ENCODE data around the gene PHF2.

The PHF2 gene

GRCh38 chr9:93567271-93567959 lies 9.0 kb upstream of the PHF2 start:
- intact Hi-C loops (cut with DNase I): loop anchor here (5.0 to 10.0 kb wide), 2 partner anchors 100 to 413 kb away; no protein-coding TSS in a partner anchor
- DNase-seq: peak in 3 of 10 donors; percentile 28 to 89 (median 68)

- DNase-seq: peak in 1 of 10 donors; percentile 54
- intact Hi-C loops (cut with DNase I): loop anchor here (5.0 to 10.0 kb wide), 2 partner anchors 101 to 413 kb away; no protein-coding TSS in a partner anchor
Measured at GRCh38 chr9:93568169-93568568, 8.2 kb upstream of the PHF2 start.

- DNase-seq: no peak
- intact Hi-C loops (cut with DNase I): loop anchor here (5.0 to 10.0 kb wide), 3 partner anchors 102 to 475 kb away; partner anchors contain the start of gene CARD19
Measured at GRCh38 chr9:93569621-93570174, 6.7 kb upstream of the PHF2 start.

GRCh38 chr9:93572221-93572620 lies 4.2 kb upstream of the PHF2 start:
- DNase-seq: no peak
- intact Hi-C loops (cut with DNase I): loop anchor here (10.0 kb wide), 1 partner anchor 477 kb away; the partner anchor contains the start of gene CARD19

- DNase-seq: peak in 1 of 10 donors; percentile 29
- intact Hi-C loops (cut with DNase I): loop anchor here (10.0 kb wide), 1 partner anchor 478 kb away; the partner anchor contains the start of gene CARD19
Measured at GRCh38 chr9:93572636-93573515, 3.5 kb upstream of the PHF2 start.

GRCh38 chr9:93573516-93573828 lies 2.9 kb upstream of the PHF2 start:
- intact Hi-C loops (cut with DNase I): loop anchor here (10.0 kb wide), 1 partner anchor 479 kb away; the partner anchor contains the start of gene CARD19
- peak in 1 of 10 donors; percentile 28 for DNase-seq

GRCh38 chr9:93574091-93574899 lies 2.1 kb upstream of the PHF2 start:
- intact Hi-C loops (cut with DNase I): loop anchor here (10.0 kb wide), 1 partner anchor 479 kb away; the partner anchor contains the start of gene CARD19

GRCh38 chr9:93574900-93575795 lies 1.2 kb upstream of the PHF2 start:
- intact Hi-C loops (cut with DNase I): loop anchor here (10.0 kb wide), 1 partner anchor 480 kb away; the partner anchor contains the start of gene CARD19
- DNase-seq: peak in 2 of 10 donors; percentile 64 to 86

More at GRCh38 chr9:93574091-93574899, 2.1 kb upstream of the PHF2 start:
- DNase-seq: peak in 2 of 10 donors; percentile 37 to 82

- intact Hi-C loops (cut with DNase I): loop anchor here (10.0 kb wide), 1 partner anchor 481 kb away; the partner anchor contains the start of gene CARD19
- DNase-seq: peak in 5 of 10 donors; percentile 28 to 87 (median 38)
Measured at GRCh38 chr9:93575796-93576257, 557 bp upstream of the PHF2 start.

- intact Hi-C loops (cut with DNase I): loop anchor here (10.0 kb wide), 1 partner anchor 483 kb away; the partner anchor contains the start of gene CARD19
- peak in 2 of 10 donors; percentile 56 to 86 for DNase-seq
Measured at GRCh38 chr9:93577078-93577974, 942 bp downstream of the PHF2 start.

GRCh38 chr9:93577975-93578682 lies 1.7 kb downstream of the PHF2 start:
- intact Hi-C loops (cut with DNase I): loop anchor here (10.0 kb wide), 1 partner anchor 483 kb away; the partner anchor contains the start of gene CARD19
- DNase-seq: peak in 1 of 10 donors; percentile 79

- intact Hi-C loops (cut with DNase I): loop anchor here (10.0 kb wide), 1 partner anchor 484 kb away; the partner anchor contains the start of gene CARD19
- DNase-seq: peak in 1 of 10 donors; percentile 9
Measured at GRCh38 chr9:93578844-93579243, 2.5 kb downstream of the PHF2 start.

GRCh38 chr9:93579711-93580516 lies 3.5 kb downstream of the PHF2 start:
- DNase-seq: peak in 2 of 10 donors; percentile 11 to 75
- intact Hi-C loops (cut with DNase I): loop anchor here (10.0 kb wide), 1 partner anchor 485 kb away; the partner anchor contains the start of gene CARD19

GRCh38 chr9:93580654-93581380 lies 4.4 kb downstream of the PHF2 start:
- intact Hi-C loops (cut with DNase I): no loop called here
- DNase-seq: peak in 2 of 10 donors; percentile 10 to 52

- peak in 1 of 10 donors; percentile 7 for DNase-seq
- intact Hi-C loops (cut with DNase I): no loop called here
Measured at GRCh38 chr9:93582115-93582514, 5.7 kb downstream of the PHF2 start.
